Endothelial cell of umbilical vein (primary cell): ENCODE results near the gene ABCC2.

Experiments used
- EZH2 ChIP-seq: IDR thresholded peaks from 2 replicates; pipeline ENCODE4 v1.6.1; 2012; ENCODE audit warnings: borderline replicate concordance, low read depth, mild to moderate bottlenecking, moderate library complexity, low read length, inconsistent platforms; ENCODE audit not compliant: severe bottlenecking
- POLR2A ChIP-seq: IDR thresholded peaks from 2 replicates; pipeline ENCODE4 v1.6.1; 2012; ENCODE audit warnings: low read depth, mild to moderate bottlenecking, control low read depth, low read length
- TF ChIP-seq, protein P1 (sequence below), 2 donors: IDR thresholded peaks; 1 replicate in 1 of 2; 2 replicates in 1 of 2; pipeline ENCODE4 v1.5.1; 2011; ENCODE audit warnings: low read length in 2 of 2, mild to moderate bottlenecking in 2 of 2, moderate library complexity in 2 of 2, control low read depth in 1 of 2, inconsistent platforms in 1 of 2, low read depth in 1 of 2; ENCODE audit not compliant: insufficient read depth in 1 of 2; ENCODE audit errors: extremely low read depth in 1 of 2

- TF ChIP-seq POLR2A (no peak), EZH2 (no peak)
- TF ChIP-seq, protein P1, sequence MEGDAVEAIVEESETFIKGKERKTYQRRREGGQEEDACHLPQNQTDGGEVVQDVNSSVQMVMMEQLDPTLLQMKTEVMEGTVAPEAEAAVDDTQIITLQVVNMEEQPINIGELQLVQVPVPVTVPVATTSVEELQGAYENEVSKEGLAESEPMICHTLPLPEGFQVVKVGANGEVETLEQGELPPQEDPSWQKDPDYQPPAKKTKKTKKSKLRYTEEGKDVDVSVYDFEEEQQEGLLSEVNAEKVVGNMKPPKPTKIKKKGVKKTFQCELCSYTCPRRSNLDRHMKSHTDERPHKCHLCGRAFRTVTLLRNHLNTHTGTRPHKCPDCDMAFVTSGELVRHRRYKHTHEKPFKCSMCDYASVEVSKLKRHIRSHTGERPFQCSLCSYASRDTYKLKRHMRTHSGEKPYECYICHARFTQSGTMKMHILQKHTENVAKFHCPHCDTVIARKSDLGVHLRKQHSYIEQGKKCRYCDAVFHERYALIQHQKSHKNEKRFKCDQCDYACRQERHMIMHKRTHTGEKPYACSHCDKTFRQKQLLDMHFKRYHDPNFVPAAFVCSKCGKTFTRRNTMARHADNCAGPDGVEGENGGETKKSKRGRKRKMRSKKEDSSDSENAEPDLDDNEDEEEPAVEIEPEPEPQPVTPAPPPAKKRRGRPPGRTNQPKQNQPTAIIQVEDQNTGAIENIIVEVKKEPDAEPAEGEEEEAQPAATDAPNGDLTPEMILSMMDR (IDR thresholded peaks at IDR 0.05; ENCODE audit: extremely low read depth in 1 of 2, insufficient read depth in 1 of 2, low read depth in 1 of 2, low read length in 2 of 2) = no peak
Measured at GRCh38 chr10:99806091-99806490, 23.7 kb downstream of the ABCC2 start.
